Peyer's patch (tissue), 4 donors: ENCODE measurements around the gene KHDRBS1. TPM values are rescaled to one million over a fixed set of nuclear protein-coding genes. Genes with fewer than 3 reads are reported as not detected.

Source experiments
- DNase-seq, 3 donors: peaks; one replicate each; pipeline ENCODE4 v3.0.0-alpha.2; 2017 to 2019
- H3K27ac ChIP-seq, 4 donors: fragments of 200-600 bp; sonication (generic); one replicate each; pipeline ENCODE4 v1.5.1; 2016 to 2019
- H3K27me3 ChIP-seq, 2 donors: fragments of 200-600 bp; sonication (generic); one replicate each; pipeline ENCODE4 v1.5.1; 2019
- H3K36me3 ChIP-seq, 3 donors: fragments of 200-600 bp; sonication (generic); one replicate each; pipeline ENCODE4 v1.5.1; 2016 to 2019
- H3K4me1 ChIP-seq, 4 donors: fragments of 200-600 bp; sonication (generic); one replicate each; pipeline ENCODE4 v1.5.1; 2016 to 2019
- H3K4me3 ChIP-seq, 4 donors: fragments of 200-600 bp; sonication (generic); 1 replicate in 3 of 4; 2 replicates in 1 of 4; pipeline ENCODE4 v1.5.1; 2016 to 2019; ENCODE audit warnings: mild to moderate bottlenecking in 1 of 4
- H3K9me3 ChIP-seq, 4 donors: fragments of 200-600 bp; sonication (generic); one replicate each; pipeline ENCODE4 v1.5.1; 2016 to 2019; ENCODE audit warnings: mild to moderate bottlenecking in 1 of 4
- CTCF ChIP-seq, 6 experiments: fragments of 450-650 bp in 4 of 6; fragments of 200-600 bp in 2 of 6; sonication (generic) in 1 of 6; IDR thresholded peaks; one replicate each; pipeline ENCODE4 v1.5.1; 2017 to 2019; ENCODE audit warnings: antibody characterized with exemption in 6 of 6, mild to moderate bottlenecking in 3 of 6, moderate library complexity in 1 of 6
- POLR2A ChIP-seq, 2 donors: fragments of 450-650 bp; IDR thresholded peaks; one replicate each; pipeline ENCODE4 v1.5.1; 2017; ENCODE audit warnings: antibody characterized with exemption in 2 of 2, mild to moderate bottlenecking in 2 of 2, moderate library complexity in 2 of 2
- total RNA-seq, 4 donors: library from RNA; depleted of rRNA; stranded (reverse); fragments of >200 nt; gene quantifications; one replicate each; pipeline ENCODE4 v1.1.0, GENCODE V29; 2016

The KHDRBS1 gene
- total RNA-seq, 4 donors from 2014 or later: 54.2 to 97.4 (median 59.7) TPM

GRCh38 chr1:32031578-32032274 is 18.1 kb downstream of the KHDRBS1 start:
- TF ChIP-seq POLR2A (IDR thresholded peaks at IDR 0.05) (no peak), CTCF (IDR thresholded peaks at IDR 0.05) (no peak)
- H3K27me3 ChIP-seq: no peaks in the 10 kb centered on the region
- peaks cover 0 to 25% (median 0%) of the 10 kb centered on the region in 4 donors for H3K4me1 ChIP-seq
- H3K27ac ChIP-seq: peak overlapping the region in 1 of 4 donors; percentile 8
- DNase-seq: no peak
- no peaks in the 10 kb centered on the region for H3K9me3 ChIP-seq
- H3K4me3 ChIP-seq: no peak overlapping the region
- H3K36me3 ChIP-seq: peaks cover 0 to 54% (median 0%) of the 10 kb centered on the region in 3 donors

- Histone ChIP-seq H3K36me3 (peaks cover 0 to 59% (median 0%) of the 10 kb centered on the region in 3 donors), H3K9me3 (no peaks in the 10 kb centered on the region), H3K27me3 (no peaks in the 10 kb centered on the region), H3K4me1 (peaks cover 0 to 25% (median 0%) of the 10 kb centered on the region in 4 donors), H3K4me3 (no peak overlapping the region), H3K27ac (peak overlapping the region in 1 of 4 donors; percentile 8)
- no peak for TF ChIP-seq POLR2A (IDR thresholded peaks at IDR 0.05)
- TF ChIP-seq CTCF (IDR thresholded peaks at IDR 0.05): no peak
- DNase-seq: no peak
Measured at GRCh38 chr1:32032275-32032615, 18.6 kb downstream of the KHDRBS1 start.

GRCh38 chr1:32035119-32035518 is 21.5 kb downstream of the KHDRBS1 start:
- Histone ChIP-seq H3K27ac (no peak overlapping the region), H3K4me1 (peaks cover 0 to 22% (median 0%) of the 10 kb centered on the region in 4 donors), H3K36me3 (peaks cover 0 to 88% (median 0%) of the 10 kb centered on the region in 3 donors), H3K9me3 (no peaks in the 10 kb centered on the region), H3K27me3 (no peaks in the 10 kb centered on the region), H3K4me3 (no peak overlapping the region)
- no peak for DNase-seq
- TF ChIP-seq POLR2A (IDR thresholded peaks at IDR 0.05): no peak
- TF ChIP-seq CTCF (IDR thresholded peaks at IDR 0.05): no peak

- H3K27ac ChIP-seq: no peak overlapping the region
- peaks cover 0 to 74% (median 0%) of the 10 kb centered on the region in 3 donors for H3K36me3 ChIP-seq
- TF ChIP-seq POLR2A (IDR thresholded peaks at IDR 0.05) (no peak), CTCF (IDR thresholded peaks at IDR 0.05) (no peak)
- H3K27me3 ChIP-seq: no peaks in the 10 kb centered on the region
- DNase-seq: no peak
- H3K4me1 ChIP-seq: no peaks in the 10 kb centered on the region
- no peaks in the 10 kb centered on the region for H3K9me3 ChIP-seq
- H3K4me3 ChIP-seq: no peak overlapping the region
Measured at GRCh38 chr1:32040711-32041110, 27.0 kb downstream of the KHDRBS1 start.

GRCh38 chr1:32042330-32042729 is 28.7 kb downstream of the KHDRBS1 start:
- no peaks in the 10 kb centered on the region for H3K4me1 ChIP-seq
- peaks cover 0 to 60% (median 0%) of the 10 kb centered on the region in 3 donors for H3K36me3 ChIP-seq

More at GRCh38 chr1:32042330-32042729, 28.7 kb downstream of the KHDRBS1 start:
- Histone ChIP-seq H3K9me3 (no peaks in the 10 kb centered on the region), H3K27me3 (no peaks in the 10 kb centered on the region), H3K27ac (no peak overlapping the region), H3K4me3 (no peak overlapping the region)
- no peak for DNase-seq
- TF ChIP-seq CTCF (IDR thresholded peaks at IDR 0.05) (no peak), POLR2A (IDR thresholded peaks at IDR 0.05) (no peak)
